ENCODE results near the gene TPGS1.

The TPGS1 gene

DNA sequence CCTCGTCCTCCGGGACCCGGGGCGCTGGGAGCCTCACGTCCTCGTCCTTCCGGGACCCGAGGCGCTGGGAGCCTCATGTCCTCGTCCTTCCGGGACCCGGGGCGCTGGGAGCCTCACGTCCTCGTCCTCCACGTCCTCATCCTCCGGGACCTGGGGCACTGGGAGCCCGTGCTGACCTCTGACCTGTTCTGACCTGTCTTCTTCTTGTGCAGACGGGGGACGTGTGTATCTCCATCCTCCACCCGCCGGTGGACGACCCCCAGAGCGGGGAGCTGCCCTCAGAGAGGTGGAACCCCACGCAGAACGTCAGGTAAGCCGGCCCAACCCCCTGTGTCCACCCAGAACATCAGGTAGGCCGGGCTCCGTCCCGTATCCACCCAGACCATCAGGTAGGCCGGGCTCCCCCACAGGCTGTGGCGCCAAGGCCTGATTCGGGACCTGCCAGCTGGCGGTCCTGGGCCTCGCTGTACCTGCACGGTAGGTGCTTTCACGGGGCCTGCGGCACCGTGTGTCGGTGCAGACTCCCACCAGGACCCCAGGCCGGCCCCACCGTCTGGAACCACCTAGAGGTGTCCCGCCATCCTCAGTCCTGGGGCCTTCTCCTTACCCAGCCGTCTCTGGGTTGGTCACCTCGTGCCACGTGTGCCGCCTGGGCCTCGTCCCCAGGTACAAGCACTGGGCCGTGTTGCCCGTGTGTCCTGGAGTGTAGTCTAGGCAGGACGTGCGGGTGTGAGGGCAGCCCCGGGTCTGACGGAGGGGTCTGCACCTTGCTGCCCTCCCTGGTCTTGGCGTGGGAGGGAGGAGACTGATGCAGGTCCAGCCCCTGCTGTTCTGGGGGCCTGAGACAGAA is 29.0 kb downstream of the TPGS1 start:
- in situ Hi-C loops (cut with MboI; ENCODE audit: low sequenced_read_pairs), result no loop called here

- in situ Hi-C loops (cut with MboI; ENCODE audit: low sequenced_read_pairs), result no loop called here
Measured at GRCh38 chr19:536881-537404, 29.6 kb downstream of the TPGS1 start.

DNA sequence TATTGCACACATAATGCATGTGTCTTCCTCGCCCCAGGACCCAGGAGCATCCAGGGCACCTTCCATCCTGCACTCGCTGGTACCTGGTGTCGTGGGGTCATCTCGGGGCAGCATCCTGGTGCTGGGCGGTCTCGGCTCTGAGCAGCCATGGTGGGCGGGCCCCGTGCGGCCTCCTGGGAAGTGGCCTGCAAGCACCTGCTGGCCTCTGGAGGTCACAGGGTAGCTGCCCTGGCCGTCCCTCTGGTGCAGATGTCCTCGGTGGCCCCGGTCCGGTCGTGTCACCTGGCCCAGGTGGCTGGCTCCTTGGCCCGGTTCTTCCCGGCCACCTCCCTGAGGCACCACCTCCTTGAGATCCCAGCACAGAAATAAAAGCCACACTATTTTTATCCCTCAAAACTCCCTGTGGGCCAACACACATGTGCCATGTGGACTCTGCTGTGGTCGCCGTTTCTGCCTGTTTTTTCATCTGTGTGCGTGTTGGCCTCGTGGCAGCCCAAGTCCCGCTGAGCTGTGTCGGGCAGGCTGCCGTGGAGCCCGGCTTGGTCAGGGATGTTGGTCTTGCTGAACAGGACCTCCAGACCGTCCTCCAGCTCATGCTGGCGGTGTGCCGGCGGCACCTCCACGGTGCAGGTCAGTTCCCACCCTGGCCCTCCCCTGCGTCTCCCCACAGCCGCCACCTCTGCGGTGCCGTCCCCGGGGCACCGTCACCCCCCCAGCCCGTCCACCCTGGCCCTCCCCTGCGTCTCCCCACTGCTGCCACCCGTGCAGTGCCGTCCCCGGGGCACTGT is 31.5 kb downstream of the TPGS1 start:
- in situ Hi-C loops (cut with MboI; ENCODE audit: low sequenced_read_pairs), result no loop called here

- in situ Hi-C loops (cut with MboI; ENCODE audit: low sequenced_read_pairs), result no loop called here
Measured at GRCh38 chr19:539429-540030, 32.2 kb downstream of the TPGS1 start.

DNA sequence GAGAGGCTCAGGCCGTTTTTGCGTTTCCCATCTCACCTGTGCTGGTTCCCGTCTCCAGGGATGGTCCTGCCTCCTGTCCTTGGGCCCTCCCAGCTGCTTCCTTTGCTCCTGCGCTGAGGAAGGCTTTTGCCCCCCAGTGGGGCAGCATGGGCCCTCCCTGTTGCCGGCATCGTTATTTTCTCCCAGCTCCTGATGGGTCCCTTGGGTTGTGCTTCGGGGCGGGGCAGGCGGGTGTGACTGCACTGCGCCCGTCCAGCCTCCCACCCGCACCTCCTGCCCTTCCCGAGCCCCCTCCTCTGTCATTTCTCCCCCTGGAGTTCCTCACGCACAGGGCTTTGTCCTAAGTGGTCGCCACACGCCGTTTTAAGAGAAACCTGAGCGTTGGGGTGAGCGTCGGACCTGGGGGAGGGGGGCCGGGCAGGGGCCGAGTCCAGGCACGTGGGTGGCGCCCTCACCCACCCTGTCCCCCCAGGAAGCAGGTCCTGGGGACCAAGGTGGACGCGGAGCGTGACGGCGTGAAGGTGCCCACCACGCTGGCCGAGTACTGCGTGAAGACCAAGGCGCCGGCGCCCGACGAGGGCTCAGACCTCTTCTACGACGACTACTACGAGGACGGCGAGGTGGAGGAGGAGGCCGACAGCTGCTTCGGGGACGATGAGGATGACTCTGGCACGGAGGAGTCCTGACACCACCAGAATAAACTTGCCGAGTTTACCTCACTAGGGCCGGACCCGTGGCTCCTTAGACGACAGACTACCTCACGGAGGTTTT is 33.8 kb downstream of the TPGS1 start:
- in situ Hi-C loops (cut with MboI; ENCODE audit: low sequenced_read_pairs), result no loop called here

DNA sequence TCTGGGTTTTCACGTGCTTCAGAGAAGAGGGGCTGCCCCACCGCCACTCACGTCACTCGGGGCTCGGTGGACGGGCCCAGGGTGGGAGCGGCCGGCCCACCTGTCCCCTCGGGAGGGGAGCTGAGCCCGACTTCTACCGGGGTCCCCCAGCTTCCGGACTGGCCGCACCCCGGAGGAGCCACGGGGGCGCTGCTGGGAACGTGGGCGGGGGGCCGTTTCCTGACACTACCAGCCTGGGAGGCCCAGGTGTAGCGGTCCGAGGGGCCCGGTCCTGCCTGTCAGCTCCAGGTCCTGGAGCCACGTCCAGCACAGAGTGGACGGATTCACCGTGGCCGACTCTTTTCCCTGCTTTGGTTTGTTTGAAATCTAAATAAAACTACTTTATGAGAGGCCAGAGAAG is 34.4 kb downstream of the TPGS1 start:
- in situ Hi-C loops (cut with MboI; ENCODE audit: low sequenced_read_pairs), result no loop called here

DNA sequence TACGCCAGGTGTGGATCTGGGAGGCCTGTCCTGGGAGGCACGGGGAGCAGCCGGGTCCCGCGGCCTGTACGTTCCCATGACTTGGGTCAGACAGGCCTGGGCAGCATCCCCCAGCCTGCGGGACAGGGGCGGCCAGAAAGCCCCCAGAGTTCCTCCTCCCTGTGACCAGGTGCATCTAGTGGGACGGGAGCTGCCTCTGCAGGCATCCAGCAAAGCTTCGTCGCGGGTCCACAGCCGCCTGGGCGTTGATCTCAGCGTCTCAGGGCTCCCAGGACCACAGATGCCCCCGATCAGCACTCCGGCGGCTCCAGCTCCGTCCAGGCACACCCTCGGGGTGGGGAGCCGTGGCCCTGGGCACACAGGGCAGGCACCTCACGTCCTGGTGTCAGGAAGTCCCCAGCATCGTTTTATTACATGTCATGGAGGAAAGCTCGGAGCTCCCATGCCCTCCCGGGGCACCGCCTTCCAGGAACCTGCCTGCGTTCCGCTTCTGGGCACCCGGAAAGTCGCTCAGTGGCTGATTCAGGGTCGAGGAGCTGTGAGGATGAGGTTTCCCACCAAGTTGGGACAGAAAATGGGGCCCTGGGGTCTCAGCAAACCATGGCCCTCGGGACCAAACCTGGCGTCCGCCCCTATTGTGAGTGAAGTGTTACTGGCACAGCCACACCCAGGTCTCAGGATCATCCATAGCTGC is 35.0 kb downstream of the TPGS1 start:
- in situ Hi-C loops (cut with MboI; ENCODE audit: low sequenced_read_pairs), result no loop called here

DNA sequence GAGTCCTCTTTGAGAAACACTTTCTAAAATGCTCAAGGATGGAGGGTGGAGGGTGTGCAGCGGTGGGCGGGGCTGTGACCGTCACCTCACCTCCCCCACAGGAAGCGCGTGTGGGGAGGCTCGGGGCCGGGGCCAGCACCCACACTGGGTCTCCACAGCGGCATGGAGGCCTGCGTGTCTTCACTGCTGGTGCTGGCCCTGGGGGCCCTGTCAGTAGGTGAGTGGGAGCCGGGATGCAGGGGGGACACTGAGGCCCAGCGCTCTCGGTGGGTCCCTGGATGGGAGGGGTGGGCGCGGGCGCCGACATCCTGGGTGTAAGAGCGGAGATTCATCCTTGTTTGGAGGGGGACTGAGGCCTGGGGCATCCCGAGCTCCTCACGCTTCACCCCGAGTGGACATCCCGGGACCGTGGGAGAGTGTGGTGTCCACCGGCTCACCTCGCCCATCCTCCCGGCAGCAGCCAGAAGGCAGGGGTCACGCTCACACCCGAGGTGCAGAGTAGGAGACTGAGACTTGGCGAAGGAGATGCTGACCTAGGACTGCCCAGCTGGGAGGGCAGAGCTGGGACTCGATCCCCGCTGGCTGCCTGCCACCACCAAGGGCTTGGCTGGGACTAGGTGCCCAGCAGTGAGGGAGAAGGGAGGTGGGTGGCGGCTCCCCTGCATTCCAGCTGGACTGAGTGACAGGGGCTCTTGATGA is 36.8 kb downstream of the TPGS1 start, which contains the start of gene GZMM:
Gene GZMM, plus strand, starts transcription at position 144 of the 699 bp plus-strand sequence. Its CDS starts 19 bp downstream, at position 163.
- in situ Hi-C loops (cut with MboI; ENCODE audit: low sequenced_read_pairs), result no loop called here

DNA sequence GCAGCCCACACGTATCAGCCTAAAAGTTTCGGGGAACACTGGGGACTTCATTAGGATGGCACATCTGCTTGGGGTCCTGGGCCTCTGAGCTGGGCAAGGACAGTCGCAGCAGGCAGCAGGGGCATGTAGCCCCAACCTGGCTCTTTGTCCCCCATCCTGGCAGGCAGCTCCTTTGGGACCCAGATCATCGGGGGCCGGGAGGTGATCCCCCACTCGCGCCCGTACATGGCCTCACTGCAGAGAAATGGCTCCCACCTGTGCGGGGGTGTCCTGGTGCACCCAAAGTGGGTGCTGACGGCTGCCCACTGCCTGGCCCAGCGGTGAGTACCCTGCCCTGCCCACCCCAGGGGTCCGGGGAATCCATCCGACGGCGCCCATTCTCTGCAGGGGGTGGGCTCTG is 39.8 kb downstream of the TPGS1 start:
- in situ Hi-C loops (cut with MboI; ENCODE audit: low sequenced_read_pairs), result no loop called here

DNA sequence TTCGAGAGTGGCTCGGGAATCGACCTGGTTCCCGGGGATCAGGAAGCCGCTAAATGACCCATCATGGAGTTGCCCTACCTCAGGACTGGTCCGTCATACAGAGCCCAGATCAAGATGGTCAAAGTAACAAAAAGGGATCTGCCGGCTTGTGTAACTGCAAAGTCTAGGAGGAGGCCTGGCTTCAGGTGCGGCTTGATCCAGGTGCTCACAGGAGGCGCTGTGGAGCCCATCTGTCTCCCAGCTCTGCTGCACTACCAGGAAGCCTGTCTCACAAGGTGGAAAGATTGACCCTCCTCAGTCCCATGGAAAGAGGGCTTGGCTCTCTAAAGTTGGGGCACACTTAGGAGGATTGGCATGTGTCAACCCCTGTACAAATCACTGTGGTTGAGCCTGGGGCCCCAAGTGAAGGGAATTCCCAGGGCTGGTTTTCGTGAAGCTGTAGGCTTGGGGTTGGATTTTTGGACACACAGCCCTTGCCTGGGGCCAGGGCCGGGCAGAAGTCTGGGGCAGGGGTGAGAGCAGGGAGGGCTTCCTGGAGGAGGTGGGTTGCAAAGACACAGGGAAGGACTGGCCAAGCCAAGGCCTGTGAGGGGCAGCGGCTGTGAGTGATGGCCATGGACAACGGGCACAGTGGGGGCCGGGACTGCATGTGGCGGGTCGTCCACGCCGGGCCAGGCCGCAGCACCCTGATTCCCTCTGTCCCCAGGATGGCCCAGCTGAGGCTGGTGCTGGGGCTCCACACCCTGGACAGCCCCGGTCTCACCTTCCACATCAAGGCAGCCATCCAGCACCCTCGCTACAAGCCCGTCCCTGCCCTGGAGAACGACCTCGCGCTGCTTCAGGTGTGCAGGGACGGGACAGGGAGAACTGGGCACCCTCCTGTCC is 40.8 kb downstream of the TPGS1 start:
- in situ Hi-C loops (cut with MboI; ENCODE audit: low sequenced_read_pairs), result no loop called here

DNA sequence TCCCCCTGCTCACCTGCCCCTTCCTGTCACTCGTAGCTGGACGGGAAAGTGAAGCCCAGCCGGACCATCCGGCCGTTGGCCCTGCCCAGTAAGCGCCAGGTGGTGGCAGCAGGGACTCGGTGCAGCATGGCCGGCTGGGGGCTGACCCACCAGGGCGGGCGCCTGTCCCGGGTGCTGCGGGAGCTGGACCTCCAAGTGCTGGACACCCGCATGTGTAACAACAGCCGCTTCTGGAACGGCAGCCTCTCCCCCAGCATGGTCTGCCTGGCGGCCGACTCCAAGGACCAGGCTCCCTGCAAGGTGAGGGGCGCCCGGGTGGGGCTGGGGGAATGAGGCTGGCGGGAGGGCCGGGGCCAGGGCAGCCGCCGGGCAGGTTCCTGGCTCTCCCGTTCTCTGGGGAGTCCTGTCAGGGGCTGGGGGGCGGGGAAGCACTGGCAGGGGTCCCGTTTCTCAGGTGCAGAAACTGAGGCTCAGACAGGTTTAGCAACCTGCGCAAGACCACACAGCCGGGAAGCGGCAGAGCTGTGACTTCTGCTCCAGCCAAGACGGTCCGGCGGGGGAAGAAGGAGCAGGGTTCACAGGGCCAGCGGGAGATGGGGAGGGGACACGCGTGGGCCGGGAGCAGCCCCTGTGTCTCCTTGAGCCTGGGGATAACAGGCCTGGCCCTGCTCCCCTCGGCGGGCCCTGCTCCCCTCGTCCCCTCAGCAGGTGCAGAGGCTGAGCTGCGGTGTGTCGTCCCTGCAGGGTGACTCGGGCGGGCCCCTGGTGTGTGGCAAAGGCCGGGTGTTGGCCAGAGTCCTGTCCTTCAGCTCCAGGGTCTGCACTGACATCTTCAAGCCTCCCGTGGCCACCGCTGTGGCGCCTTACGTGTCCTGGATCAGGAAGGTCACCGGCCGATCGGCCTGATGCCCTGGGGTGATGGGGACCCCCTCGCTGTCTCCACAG is 41.9 kb downstream of the TPGS1 start:
- in situ Hi-C loops (cut with MboI; ENCODE audit: low sequenced_read_pairs), result no loop called here

- in situ Hi-C loops (cut with MboI; ENCODE audit: low sequenced_read_pairs), result no loop called here
Measured at GRCh38 chr19:554817-555216, 47.5 kb downstream of the TPGS1 start.

- in situ Hi-C loops (cut with MboI; ENCODE audit: low sequenced_read_pairs), result no loop called here
Measured at GRCh38 chr19:555474-555808, 48.1 kb downstream of the TPGS1 start.

GRCh38 chr19:556611-557382 is 49.5 kb downstream of the TPGS1 start:
- in situ Hi-C loops (cut with MboI; ENCODE audit: low sequenced_read_pairs), result no loop called here

GRCh38 chr19:558770-559439 is 51.6 kb downstream of the TPGS1 start:
- in situ Hi-C loops (cut with MboI; ENCODE audit: low sequenced_read_pairs), result no loop called here

- in situ Hi-C loops (cut with MboI; ENCODE audit: low sequenced_read_pairs), result no loop called here
Measured at GRCh38 chr19:560121-560520, 52.8 kb downstream of the TPGS1 start.

Data from HL-60/S4 treated with retinoic acid at 250 ng/mL for 4 days and 3 days (cell line).